WI38 (cell line): ENCODE measurements around the gene ENHO.

ENCODE experiments used
- H3K4me3 ChIP-seq: 2 replicates; pipeline ENCODE4 v1.5.1; 2011; ENCODE audit warnings: low read depth, mild to moderate bottlenecking, control low read depth, low read length
- CTCF ChIP-seq: IDR thresholded peaks from 2 replicates; pipeline ENCODE4 v1.5.1; 2012; ENCODE audit warnings: low read depth, mild to moderate bottlenecking, control low read depth, low read length

ENHO gene

DNA sequence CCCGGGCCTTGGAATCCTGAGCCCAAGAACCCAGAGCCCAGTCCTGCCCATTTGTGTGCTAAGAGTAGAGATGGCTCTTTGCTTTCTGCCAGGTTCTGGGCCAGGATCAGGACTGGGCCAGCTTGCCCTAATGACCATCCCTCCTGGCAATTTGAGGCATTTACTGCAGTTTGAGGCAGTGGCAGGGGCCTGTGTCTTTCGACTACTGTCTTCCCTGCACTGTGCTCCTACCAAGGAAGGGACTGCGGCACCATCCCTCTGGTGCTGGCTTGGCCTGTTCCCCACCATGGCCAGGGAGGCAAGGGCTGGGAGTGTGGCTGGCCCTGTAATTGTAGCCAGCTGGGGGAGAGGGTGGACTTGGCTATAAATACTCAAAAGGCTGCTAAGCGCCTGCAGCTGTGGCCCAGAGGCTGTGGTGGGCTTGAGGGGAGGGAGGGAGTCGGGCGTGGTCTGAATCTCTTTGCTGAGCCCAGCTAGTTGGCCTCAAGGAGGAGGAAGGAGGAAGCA, 4.6 kb downstream of the ENHO start:
- H3K4me3 ChIP-seq, result no peak overlapping the region
- no peak for TF ChIP-seq CTCF

- no peak overlapping the region for H3K4me3 ChIP-seq
- no peak for TF ChIP-seq CTCF
Measured at GRCh38 chr9:34517185-34517584, 5.6 kb downstream of the ENHO start.

GRCh38 chr9:34515959-34516358, 6.8 kb downstream of the ENHO start:
- TF ChIP-seq CTCF, result no peak
- no peak overlapping the region for H3K4me3 ChIP-seq

- no peak overlapping the region for H3K4me3 ChIP-seq
Measured at GRCh38 chr9:34514816-34515215, 8.0 kb downstream of the ENHO start.

GRCh38 chr9:34514401-34514800, 8.4 kb downstream of the ENHO start:
- TF ChIP-seq CTCF, result no peak
- H3K4me3 ChIP-seq, result no peak overlapping the region

More at GRCh38 chr9:34514816-34515215, 8.0 kb downstream of the ENHO start:
- TF ChIP-seq CTCF, result no peak

DNA sequence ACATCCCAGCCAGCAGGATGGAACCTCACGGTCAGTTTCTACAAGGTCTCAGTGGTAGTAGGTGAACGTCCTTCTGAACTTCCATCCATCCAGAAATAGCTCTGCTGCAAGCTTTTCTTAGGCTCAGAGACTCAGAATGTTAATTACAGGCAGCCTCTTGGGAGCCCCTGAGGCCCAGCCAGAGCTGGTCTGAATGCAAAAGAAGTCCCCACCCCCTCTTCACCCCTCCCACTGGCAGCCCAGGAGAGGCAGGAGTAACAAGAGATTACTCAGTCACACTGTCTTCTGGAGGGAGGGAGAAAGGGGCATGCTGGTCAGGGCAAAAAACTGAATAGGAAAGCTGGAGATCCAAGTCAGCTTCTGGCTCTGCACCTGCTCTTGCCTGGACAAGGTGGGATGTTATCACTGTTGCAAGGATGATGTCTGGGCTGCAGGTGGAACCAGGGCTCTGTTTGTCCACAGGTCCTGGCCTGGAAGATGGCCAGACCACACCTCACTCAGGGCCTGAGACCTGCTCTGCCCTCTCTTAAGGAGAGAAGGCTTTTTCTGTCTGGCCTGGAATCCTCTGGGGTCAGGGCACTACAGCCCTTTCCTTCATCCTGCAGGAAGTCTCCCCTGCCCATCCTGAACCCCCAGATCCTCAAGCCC, 9.1 kb downstream of the ENHO start:
- TF ChIP-seq CTCF, result no peak
- no peak overlapping the region for H3K4me3 ChIP-seq

DNA sequence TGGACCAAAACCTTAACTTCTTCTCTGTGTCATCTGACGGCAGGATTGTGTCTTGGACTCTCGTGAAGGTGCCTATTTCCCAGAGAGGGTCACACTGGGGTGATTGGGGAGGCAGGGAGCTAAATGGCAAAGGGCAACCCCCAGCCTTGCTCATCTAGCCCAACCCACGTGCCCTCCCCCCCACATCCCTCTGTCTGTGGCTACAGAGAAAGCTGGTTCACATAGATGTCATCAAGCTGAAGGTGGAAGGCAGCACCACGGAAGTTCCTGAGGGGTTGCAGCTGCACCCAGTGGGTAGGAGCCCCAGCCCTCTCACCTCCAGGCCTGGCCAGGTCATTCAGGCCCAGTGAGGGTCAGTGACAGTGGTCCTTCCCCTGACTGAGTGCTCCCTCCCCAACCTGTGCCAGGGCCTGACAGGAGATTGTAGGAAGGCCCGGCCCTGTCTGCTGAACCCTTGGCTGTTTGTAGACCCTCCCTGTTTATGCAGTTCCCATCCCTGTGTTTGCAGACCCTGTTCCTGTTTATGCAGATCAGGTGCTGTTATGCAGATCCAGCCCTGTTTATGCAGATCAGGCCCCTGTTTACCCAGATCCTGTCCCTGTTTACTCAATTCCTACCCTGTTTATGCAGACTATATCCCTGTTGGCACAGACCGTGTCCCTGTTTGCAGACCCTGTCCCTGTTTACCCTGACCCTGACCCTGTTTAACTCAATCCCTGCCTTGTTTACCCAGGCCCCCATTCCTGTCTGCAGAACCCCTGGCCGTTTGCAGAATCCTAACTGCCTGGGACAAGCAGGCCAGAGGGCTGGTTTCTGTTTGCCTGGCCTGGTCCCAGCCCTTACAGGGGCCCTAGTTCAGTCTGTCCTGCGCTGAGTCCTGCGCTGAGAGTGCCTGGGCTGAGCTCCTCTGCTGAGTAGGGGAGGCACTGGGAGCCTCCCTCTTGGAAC, 10.4 kb downstream of the ENHO start:
- TF ChIP-seq CTCF, result no peak
- no peak overlapping the region for H3K4me3 ChIP-seq
